Mesendoderm (in vitro differentiated cells): Measurements from ENCODE around the gene SMS.
A peak's percentile ranks its signal among the peaks of the same experiment; 100 is the strongest.

Experiments used
- DNase-seq: peaks from one replicate; pipeline ENCODE4 v3.0.0; 2013
- H2AK5ac ChIP-seq: 2 replicates; pipeline ENCODE4 v1.6.1; 2013; ENCODE audit warnings: low read length, inconsistent platforms
- H2BK120ac ChIP-seq: 2 replicates; pipeline ENCODE4 v1.6.1; 2013; ENCODE audit warnings: low read depth, mild to moderate bottlenecking, low read length, moderate library complexity, mixed read lengths
- H2BK15ac ChIP-seq: replicated peaks from 2 replicates; pipeline ENCODE4 v1.6.1; 2013; ENCODE audit warnings: low read depth, mild to moderate bottlenecking, moderate library complexity
- H2BK5ac ChIP-seq: 2 replicates; pipeline ENCODE4 v1.6.1; 2013; ENCODE audit warnings: low read length, inconsistent platforms
- H3K18ac ChIP-seq: 2 replicates; pipeline ENCODE4 v1.6.1; 2013; ENCODE audit warnings: mild to moderate bottlenecking, low read length, mixed read lengths
- H3K23ac ChIP-seq: one replicate; pipeline ENCODE4 v1.6.1; 2013; ENCODE audit warnings: low read length
- H3K27ac ChIP-seq: 2 replicates; pipeline ENCODE4 v1.5.1; 2013; ENCODE audit warnings: low read depth, mild to moderate bottlenecking, inconsistent platforms, low read length, moderate library complexity
- H3K27me3 ChIP-seq: 2 replicates; pipeline ENCODE4 v1.6.1; 2013; ENCODE audit warnings: low read length, control low read depth, mild to moderate bottlenecking, inconsistent platforms; ENCODE audit not compliant: insufficient read depth, poor library complexity
- H3K36me3 ChIP-seq: 2 replicates; pipeline ENCODE4 v1.6.1; 2013; ENCODE audit warnings: low read length, inconsistent platforms; ENCODE audit not compliant: control insufficient read depth, insufficient read depth
- H3K4ac ChIP-seq: one replicate; pipeline ENCODE4 v1.6.1; 2013; ENCODE audit warnings: low read depth, mild to moderate bottlenecking, low read length, moderate library complexity
- H3K4me1 ChIP-seq: 2 replicates; pipeline ENCODE4 v1.6.1; 2013; ENCODE audit warnings: low read depth, low read length, inconsistent platforms; ENCODE audit not compliant: control insufficient read depth
- H3K4me2 ChIP-seq: 2 replicates; pipeline ENCODE4 v1.6.1; 2013; ENCODE audit warnings: low read length
- H3K4me3 ChIP-seq: 2 replicates; pipeline ENCODE4 v1.5.1; 2013; ENCODE audit warnings: mild to moderate bottlenecking, low read length
- H3K56ac ChIP-seq: one replicate; pipeline ENCODE4 v1.6.1; 2013; ENCODE audit warnings: low read length
- H3K79me1 ChIP-seq: 2 replicates; pipeline ENCODE4 v1.6.1; 2013; ENCODE audit warnings: low read length, inconsistent platforms
- H3K79me2 ChIP-seq: 2 replicates; pipeline ENCODE4 v1.6.1; 2013; ENCODE audit warnings: mild to moderate bottlenecking, low read length; ENCODE audit not compliant: control insufficient read depth, insufficient read depth
- H3K9ac ChIP-seq: 2 replicates; pipeline ENCODE4 v1.6.1; 2013; ENCODE audit warnings: low read length, inconsistent platforms
- H4K5ac ChIP-seq: one replicate; pipeline ENCODE4 v1.6.1; 2013; ENCODE audit warnings: low read length
- H4K8ac ChIP-seq: one replicate; pipeline ENCODE4 v1.6.1; 2013; ENCODE audit warnings: low read depth, mild to moderate bottlenecking, control low read depth, low read length, moderate library complexity
- WGBS: extraction: QIAGEN DNeasy Blood & Tissue Kit; methylation state at CpG from one replicate; pipeline ENCODE4 v1.1.7; 2013; ENCODE audit warnings: low lambda C conversion rate, missing lambda C conversion rate; ENCODE audit not compliant: insufficient coverage; ENCODE audit errors: extremely low coverage; 5-methylcytosine and 5-hydroxymethylcytosine counted together

The SMS gene

GRCh38 chrX:22015139-22015750 lies 74.7 kb downstream of the SMS start:
- Histone ChIP-seq H3K36me3 (no peaks in the 10 kb centered on the region), H2AK5ac (no peak overlapping the region), H3K27ac (no peak overlapping the region), H3K4me1 (no peaks in the 10 kb centered on the region), H3K4me2 (no peak overlapping the region), H3K27me3 (no peaks in the 10 kb centered on the region), H3K4me3 (no peak overlapping the region), H3K9ac (no peak overlapping the region), H3K23ac (no peak overlapping the region), H2BK120ac (no peak overlapping the region), H3K4ac (no peak overlapping the region), H2BK15ac (no peak overlapping the region), H3K79me1 (no peaks in the 10 kb centered on the region), H4K5ac (no peak overlapping the region), H2BK5ac (no peak overlapping the region), H3K56ac (no peak overlapping the region), H3K18ac (no peak overlapping the region), H4K8ac (no peak overlapping the region), H3K79me2 (no peaks in the 10 kb centered on the region)
- no peak for DNase-seq
- WGBS: no CpG with 5 or more reads among the region's 9 CpGs

GRCh38 chrX:22021751-22022324 lies 81.3 kb downstream of the SMS start:
- Histone ChIP-seq H3K4me1 (no peaks in the 10 kb centered on the region), H3K79me2 (no peaks in the 10 kb centered on the region), H2BK15ac (no peak overlapping the region), H4K5ac (no peak overlapping the region), H3K4ac (no peak overlapping the region), H3K56ac (no peak overlapping the region), H3K27ac (no peak overlapping the region), H2AK5ac (no peak overlapping the region), H3K18ac (no peak overlapping the region), H2BK120ac (no peak overlapping the region), H3K4me2 (no peak overlapping the region), H3K36me3 (no peaks in the 10 kb centered on the region), H2BK5ac (no peak overlapping the region), H3K23ac (no peak overlapping the region), H3K9ac (no peak overlapping the region), H4K8ac (no peak overlapping the region), H3K79me1 (no peaks in the 10 kb centered on the region), H3K4me3 (no peak overlapping the region), H3K27me3 (no peaks in the 10 kb centered on the region)
- no peak for DNase-seq
- no CpG with 5 or more reads among the region's 10 CpGs for WGBS

- Histone ChIP-seq H3K4me1 (no peaks in the 10 kb centered on the region), H3K18ac (no peak overlapping the region), H2BK15ac (no peak overlapping the region), H3K79me1 (no peaks in the 10 kb centered on the region), H3K27ac (no peak overlapping the region), H3K4me2 (no peak overlapping the region), H2AK5ac (no peak overlapping the region), H3K56ac (no peak overlapping the region), H3K79me2 (no peaks in the 10 kb centered on the region), H4K5ac (no peak overlapping the region), H3K23ac (no peak overlapping the region), H4K8ac (no peak overlapping the region), H3K36me3 (no peaks in the 10 kb centered on the region), H3K4me3 (no peak overlapping the region), H3K4ac (no peak overlapping the region), H3K27me3 (no peaks in the 10 kb centered on the region), H2BK5ac (no peak overlapping the region), H2BK120ac (no peak overlapping the region), H3K9ac (no peak overlapping the region)
- peak; percentile 20 for DNase-seq
- no CpG with 5 or more reads among the region's 2 CpGs for WGBS
Observed at GRCh38 chrX:22024577-22024976, 84.1 kb downstream of the SMS start.

GRCh38 chrX:22025751-22026150 lies 85.2 kb downstream of the SMS start:
- H3K4me3 ChIP-seq: no peak overlapping the region
- H3K27ac ChIP-seq: no peak overlapping the region
- no peak overlapping the region for H3K9ac ChIP-seq
- H3K27me3 ChIP-seq: no peaks in the 10 kb centered on the region
- no peaks in the 10 kb centered on the region for H3K36me3 ChIP-seq
- H4K8ac ChIP-seq: no peak overlapping the region
- no peak overlapping the region for H2BK120ac ChIP-seq
- H3K79me1 ChIP-seq: no peaks in the 10 kb centered on the region
- no peak overlapping the region for H3K56ac ChIP-seq
- H2BK5ac ChIP-seq: no peak overlapping the region
- DNase-seq: no peak
- H2BK15ac ChIP-seq: no peak overlapping the region
- no peak overlapping the region for H3K18ac ChIP-seq
- H3K4me1 ChIP-seq: no peaks in the 10 kb centered on the region
- H3K23ac ChIP-seq: no peak overlapping the region
- no peak overlapping the region for H3K4me2 ChIP-seq
- no peaks in the 10 kb centered on the region for H3K79me2 ChIP-seq
- WGBS: no CpG with 5 or more reads among the region's 7 CpGs
- H4K5ac ChIP-seq: no peak overlapping the region
- no peak overlapping the region for H2AK5ac ChIP-seq
- H3K4ac ChIP-seq: no peak overlapping the region

GRCh38 chrX:22026731-22027130 lies 86.2 kb downstream of the SMS start:
- H3K27me3 ChIP-seq: no peaks in the 10 kb centered on the region

GRCh38 chrX:22032084-22032483 lies 91.6 kb downstream of the SMS start, which contains the start of gene PHEX:
Gene PHEX (plus strand): TSS chrX:22032325. CDS start chrX:22033006, 681 bp downstream.
- Histone ChIP-seq H3K9ac (no peak within 1 kb of the TSS), H3K36me3 (no peaks in the 10 kb centered on the region), H3K79me2 (no peaks in the 10 kb centered on the region), H3K4me2 (no peak within 1 kb of the TSS), H3K4me3 (no peak within 1 kb of the TSS), H3K23ac (no peak within 1 kb of the TSS), H2BK15ac (no peak within 1 kb of the TSS), H2BK5ac (no peak within 1 kb of the TSS), H3K18ac (no peak within 1 kb of the TSS), H3K27me3 (no peaks in the 10 kb centered on the region), H3K56ac (no peak within 1 kb of the TSS), H4K5ac (no peak within 1 kb of the TSS), H3K79me1 (no peaks in the 10 kb centered on the region), H3K4ac (no peak within 1 kb of the TSS), H2AK5ac (no peak within 1 kb of the TSS), H4K8ac (no peak within 1 kb of the TSS), H3K4me1 (no peaks in the 10 kb centered on the region), H2BK120ac (no peak within 1 kb of the TSS), H3K27ac (no peak within 1 kb of the TSS)
- DNase-seq: no peak
- no CpG with 5 or more reads among the region's 1 CpG for WGBS

More at GRCh38 chrX:22026731-22027130, 86.2 kb downstream of the SMS start:
- no peak overlapping the region for H3K9ac ChIP-seq
- no peaks in the 10 kb centered on the region for H3K4me1 ChIP-seq
- no peak overlapping the region for H4K8ac ChIP-seq
- no peak overlapping the region for H3K4me2 ChIP-seq
- H3K79me2 ChIP-seq: no peaks in the 10 kb centered on the region
- no peaks in the 10 kb centered on the region for H3K79me1 ChIP-seq
- no peak overlapping the region for H2AK5ac ChIP-seq
- H3K4me3 ChIP-seq: no peak overlapping the region
- H3K56ac ChIP-seq: no peak overlapping the region
- H2BK5ac ChIP-seq: no peak overlapping the region
- H4K5ac ChIP-seq: no peak overlapping the region
- no CpG with 5 or more reads among the region's 4 CpGs for WGBS
- H3K36me3 ChIP-seq: no peaks in the 10 kb centered on the region
- no peak overlapping the region for H2BK15ac ChIP-seq
- H3K27ac ChIP-seq: no peak overlapping the region
- no peak for DNase-seq
- no peak overlapping the region for H2BK120ac ChIP-seq
- no peak overlapping the region for H3K4ac ChIP-seq
- no peak overlapping the region for H3K18ac ChIP-seq
- H3K23ac ChIP-seq: no peak overlapping the region
